ENCODE measurements around the gene SLC6A6. TPM values are rescaled to one million over a fixed set of nuclear protein-coding genes. Genes with fewer than 3 reads are reported as not detected.

The SLC6A6 gene
- total RNA-seq, 4 donors from 2014 or later: 15.4 to 37.6 (median 20.9) TPM

- Histone ChIP-seq H3K9me3 (no peaks in the 10 kb centered on the region), H3K4me1 (peaks cover 0 to 91% (median 30%) of the 10 kb centered on the region in 3 donors), H3K27me3 (no peaks in the 10 kb centered on the region), H3K4me3 (no peak overlapping the region), H3K27ac (peak overlapping the region in 3 of 4 donors; percentile 48 to 66 (median 54)), H3K36me3 (no peaks in the 10 kb centered on the region)
- 63 to 76% methylated on average over 1 to 7 of the region's 10 CpGs for WGBS, 2 donors (ENCODE audit: low coverage in 1 of 2)
- ATAC-seq: peak; percentile 5
- TF ChIP-seq POLR2A (IDR thresholded peaks at IDR 0.05): no peak
- TF ChIP-seq CTCF (IDR thresholded peaks at IDR 0.05): no peak
- no peak for TF ChIP-seq POLR2AphosphoS5 (IDR thresholded peaks at IDR 0.05)
These were observed 29.1 kb downstream of the SLC6A6 start for GRCh38 chr3:14431452-14431916.

- H3K4me3 ChIP-seq: no peak overlapping the region
- peak; percentile 80 for ATAC-seq
- H3K36me3 ChIP-seq: no peaks in the 10 kb centered on the region
- TF ChIP-seq POLR2A (IDR thresholded peaks at IDR 0.05) (no peak), POLR2AphosphoS5 (IDR thresholded peaks at IDR 0.05) (peak; percentile 52)
- H3K27me3 ChIP-seq: no peaks in the 10 kb centered on the region
- WGBS, 2 donors (ENCODE audit: low coverage in 1 of 2): 49% methylated on average over 5 of the region's 14 CpGs; no CpG with 5 or more reads in 1 of the 2 donors
- H3K4me1 ChIP-seq: peaks cover 0 to 98% (median 30%) of the 10 kb centered on the region in 3 donors
- H3K9me3 ChIP-seq: no peaks in the 10 kb centered on the region
- H3K27ac ChIP-seq: peak overlapping the region in 3 of 4 donors; percentile 48 to 66 (median 54)
These were observed 29.8 kb downstream of the SLC6A6 start for GRCh38 chr3:14431917-14432834.

GRCh38 chr3:14433106-14433505 lies 30.7 kb downstream of the SLC6A6 start:
- no peaks in the 10 kb centered on the region for H3K9me3 ChIP-seq
- WGBS, 2 donors (ENCODE audit: low coverage in 1 of 2): no CpG with 5 or more reads among the region's 8 CpGs
- ATAC-seq: no peak
- TF ChIP-seq CTCF (IDR thresholded peaks at IDR 0.05): no peak
- no peak for TF ChIP-seq POLR2AphosphoS5 (IDR thresholded peaks at IDR 0.05)
- TF ChIP-seq POLR2A (IDR thresholded peaks at IDR 0.05): no peak
- TF ChIP-seq EP300 (IDR thresholded peaks at IDR 0.05): no peak
- peaks cover 0 to 90% (median 30%) of the 10 kb centered on the region in 3 donors for H3K4me1 ChIP-seq
- no peaks in the 10 kb centered on the region for H3K36me3 ChIP-seq
- peak overlapping the region in 3 of 4 donors; percentile 17 to 66 (median 54) for H3K27ac ChIP-seq
- H3K4me3 ChIP-seq: no peak overlapping the region
- no peaks in the 10 kb centered on the region for H3K27me3 ChIP-seq

GRCh38 chr3:14434126-14434497 lies 31.7 kb downstream of the SLC6A6 start:
- Histone ChIP-seq H3K27me3 (no peaks in the 10 kb centered on the region), H3K4me3 (no peak overlapping the region), H3K27ac (peak overlapping the region in 3 of 4 donors; percentile 28 to 37 (median 35)), H3K36me3 (no peaks in the 10 kb centered on the region), H3K4me1 (peaks cover 0 to 89% (median 27%) of the 10 kb centered on the region in 3 donors), H3K9me3 (no peaks in the 10 kb centered on the region)
- WGBS, 2 donors (ENCODE audit: low coverage in 1 of 2): 50 to 59% methylated on average over 2 of the region's 4 CpGs
- ATAC-seq: no peak
- TF ChIP-seq POLR2A (IDR thresholded peaks at IDR 0.05): no peak
- TF ChIP-seq CTCF (IDR thresholded peaks at IDR 0.05): no peak
- TF ChIP-seq EP300 (IDR thresholded peaks at IDR 0.05): no peak
- TF ChIP-seq POLR2AphosphoS5 (IDR thresholded peaks at IDR 0.05): no peak

GRCh38 chr3:14434498-14435151 lies 32.2 kb downstream of the SLC6A6 start:
- ATAC-seq: no peak
- peaks cover 0 to 89% (median 32%) of the 10 kb centered on the region in 3 donors for H3K4me1 ChIP-seq
- 30 to 42% methylated on average over 4 to 9 of the region's 12 CpGs for WGBS, 2 donors (ENCODE audit: low coverage in 1 of 2)

More at GRCh38 chr3:14434498-14435151, 32.2 kb downstream of the SLC6A6 start:
- Histone ChIP-seq H3K27me3 (no peaks in the 10 kb centered on the region), H3K9me3 (no peaks in the 10 kb centered on the region), H3K27ac (peak overlapping the region in 3 of 4 donors; percentile 28 to 37 (median 35)), H3K4me3 (no peak overlapping the region), H3K36me3 (no peaks in the 10 kb centered on the region)
- TF ChIP-seq CTCF (IDR thresholded peaks at IDR 0.05): no peak
- no peak for TF ChIP-seq EP300 (IDR thresholded peaks at IDR 0.05)

Measured in gastroesophageal sphincter (tissue), 4 donors.